NCI-H446 (cell line): ENCODE measurements around the gene KLK10.
"Not testable (repeated sequence)": the region's sequence is repeated elsewhere in the genome, so short reads cannot be mapped to it uniquely, and the experiment has no call there.

Source experiments
- DNase-seq, 2 experiments: peaks; one replicate each; lab custom pipeline; 2025; lab: John Stamatoyannopoulos, UW

KLK10 gene

DNA sequence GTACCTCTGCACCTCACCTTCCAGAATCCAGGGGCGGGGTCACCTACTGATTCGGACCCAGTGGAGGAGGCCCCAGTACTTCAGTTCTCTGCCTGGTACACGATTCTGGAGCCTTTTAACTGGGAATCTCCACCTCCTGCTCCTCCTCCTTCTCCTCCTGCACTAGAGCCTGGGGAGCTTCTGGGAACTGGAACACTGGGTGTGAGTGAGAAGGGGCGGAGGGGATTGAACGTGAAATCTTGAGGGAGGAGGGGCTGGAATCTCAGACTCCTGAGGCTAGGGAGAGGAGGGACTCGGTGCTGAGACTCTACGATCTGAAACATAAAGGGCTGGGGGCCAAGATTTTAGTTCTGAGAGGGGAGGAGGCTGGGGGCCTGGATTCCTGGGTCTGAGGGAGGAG lies 18.0 kb downstream of the KLK10 start, which contains the start of gene KLK8:
TSS of gene KLK8 (minus strand) at position 90 of the 400 bp plus-strand sequence. CDS start 437 bp downstream, outside the sequence.
- no peak for DNase-seq

DNA sequence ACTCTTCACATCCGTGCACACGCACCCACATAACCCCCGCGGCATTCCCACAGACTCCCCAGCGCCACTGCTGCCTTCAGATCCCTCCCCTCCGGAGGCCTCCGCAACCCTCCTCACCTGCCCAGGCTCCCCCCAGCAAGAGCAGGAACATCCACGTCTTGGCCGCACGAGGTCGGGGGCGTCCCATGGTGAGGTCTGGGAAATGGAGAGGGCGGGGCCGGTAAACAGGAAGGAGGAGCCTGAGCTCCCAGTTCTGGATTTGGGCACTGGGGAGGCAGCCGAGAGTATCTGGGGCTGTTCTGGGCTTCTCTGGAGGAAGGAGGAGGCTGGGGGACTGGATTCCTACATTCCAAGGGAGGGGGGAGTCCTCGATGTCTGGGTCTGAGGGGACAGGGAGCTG lies 18.5 kb downstream of the KLK10 start:
- DNase-seq, result no peak

DNA sequence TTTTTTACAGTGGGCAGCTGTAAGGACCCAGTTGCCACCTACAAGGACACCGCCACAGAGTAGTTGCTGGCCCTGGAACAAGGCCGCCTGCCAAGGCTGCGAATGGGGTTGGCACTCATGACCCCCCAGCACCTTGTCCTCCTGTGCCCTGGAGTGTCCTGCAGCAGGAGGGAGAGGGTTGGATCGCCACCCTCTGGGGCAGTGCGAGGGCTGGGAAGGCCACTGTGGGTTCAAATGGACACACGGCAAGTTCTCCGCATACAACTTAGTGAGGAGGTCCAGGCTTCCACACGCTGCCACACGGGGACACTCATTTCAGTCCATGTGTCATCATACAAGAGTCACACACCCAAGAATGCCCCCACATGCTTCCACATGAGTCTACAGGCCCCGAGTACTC lies 19.1 kb downstream of the KLK10 start:
- DNase-seq, result no peak

DNA sequence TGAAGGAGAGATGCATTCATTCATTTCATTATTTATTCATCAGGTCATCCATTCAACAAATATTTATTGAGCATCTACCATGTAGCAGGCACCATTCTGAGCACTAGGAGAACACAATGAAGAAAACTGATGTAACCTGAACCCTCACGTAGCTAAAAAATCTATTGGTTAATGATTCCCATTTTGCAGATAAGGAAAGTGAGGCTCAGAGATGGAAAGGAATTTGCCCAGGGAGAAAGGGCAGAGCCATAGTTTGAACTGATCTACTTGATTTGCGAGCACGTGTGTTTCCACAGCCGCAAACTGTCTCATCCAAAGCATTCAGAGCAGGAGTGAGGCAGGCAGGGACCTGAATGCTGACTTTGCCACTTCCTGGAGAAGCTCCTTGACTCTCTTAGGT lies 20.8 kb downstream of the KLK10 start:
- DNase-seq, result no peak

DNA sequence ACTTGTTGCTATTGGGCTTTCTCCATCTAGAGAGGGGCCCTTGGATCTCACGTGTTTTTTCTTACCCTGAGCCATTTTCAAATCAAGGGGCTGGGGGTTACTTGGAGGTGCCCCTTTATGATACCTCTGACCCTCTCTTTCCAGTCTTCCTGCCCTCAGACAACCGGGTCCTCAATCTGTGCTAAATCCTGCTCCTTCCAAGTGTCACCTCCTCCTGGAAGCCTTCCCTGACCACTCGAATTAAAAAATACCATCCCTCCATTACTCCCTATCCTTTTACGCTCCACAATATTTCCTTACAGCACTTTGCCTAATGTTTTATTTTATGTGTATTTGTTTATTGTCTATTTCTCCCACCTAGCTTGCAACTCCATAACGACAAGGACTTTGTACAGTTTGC lies 21.4 kb downstream of the KLK10 start:
- no peak for DNase-seq

DNA sequence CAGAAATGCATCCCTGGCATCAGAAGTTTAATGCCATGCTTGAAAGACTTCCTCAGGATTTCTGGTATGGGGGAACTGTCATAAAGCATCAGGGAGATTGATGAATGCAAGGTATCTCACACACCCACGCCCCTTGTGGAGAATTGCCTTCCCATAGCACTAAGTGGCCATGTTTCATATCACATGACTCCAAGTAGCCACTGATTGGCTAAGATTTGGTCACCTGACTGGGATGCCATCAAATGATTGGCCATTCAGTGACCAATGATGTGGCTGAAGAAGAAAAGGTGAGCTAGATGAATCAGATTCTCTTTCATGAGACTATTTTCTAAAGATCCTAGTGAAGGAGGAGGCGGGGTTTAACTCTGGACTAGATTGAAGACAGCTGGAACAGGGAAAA lies 25.4 kb downstream of the KLK10 start:
- DNase-seq, result peak in 1 of 2 experiments; percentile 6

DNA sequence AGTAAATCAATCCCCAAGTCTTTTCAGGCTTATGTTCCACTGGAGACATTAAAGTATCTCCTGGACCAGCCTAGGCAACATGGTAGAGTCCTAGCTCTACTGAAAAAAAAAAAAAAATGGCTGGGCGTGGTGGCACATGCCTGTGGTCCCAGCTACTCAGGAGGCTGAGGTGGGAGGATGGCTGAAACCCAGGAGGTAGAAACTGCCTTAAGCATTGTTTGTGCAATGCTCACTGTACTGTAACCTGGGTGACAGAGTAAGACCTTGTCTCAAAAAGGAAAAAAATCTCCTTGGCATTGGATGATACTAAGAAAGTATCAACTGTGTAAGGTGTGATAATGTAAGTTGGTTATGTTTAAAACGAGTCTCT lies 26.9 kb downstream of the KLK10 start:
- DNase-seq, result no peak

DNA sequence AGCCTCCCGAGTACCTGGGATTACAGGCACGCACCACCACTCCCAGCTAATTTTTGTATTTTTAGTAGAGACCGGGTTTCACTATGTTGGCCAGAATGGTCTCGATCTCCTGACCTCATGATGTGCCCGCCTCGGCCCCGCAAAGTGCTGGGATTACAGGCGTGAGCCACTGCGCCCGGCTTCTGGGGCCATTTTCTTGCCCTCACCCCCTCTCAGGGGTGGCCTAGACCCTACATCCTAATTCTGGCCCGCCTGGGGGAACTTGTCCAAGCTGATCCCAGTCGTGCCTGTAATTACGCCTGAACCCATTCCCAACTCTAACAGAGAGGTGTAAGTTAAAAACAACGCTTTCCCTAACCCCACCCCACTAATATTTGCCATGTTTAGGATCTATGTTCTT lies 35.1 kb downstream of the KLK10 start:
- DNase-seq, result not testable (repeated sequence)

DNA sequence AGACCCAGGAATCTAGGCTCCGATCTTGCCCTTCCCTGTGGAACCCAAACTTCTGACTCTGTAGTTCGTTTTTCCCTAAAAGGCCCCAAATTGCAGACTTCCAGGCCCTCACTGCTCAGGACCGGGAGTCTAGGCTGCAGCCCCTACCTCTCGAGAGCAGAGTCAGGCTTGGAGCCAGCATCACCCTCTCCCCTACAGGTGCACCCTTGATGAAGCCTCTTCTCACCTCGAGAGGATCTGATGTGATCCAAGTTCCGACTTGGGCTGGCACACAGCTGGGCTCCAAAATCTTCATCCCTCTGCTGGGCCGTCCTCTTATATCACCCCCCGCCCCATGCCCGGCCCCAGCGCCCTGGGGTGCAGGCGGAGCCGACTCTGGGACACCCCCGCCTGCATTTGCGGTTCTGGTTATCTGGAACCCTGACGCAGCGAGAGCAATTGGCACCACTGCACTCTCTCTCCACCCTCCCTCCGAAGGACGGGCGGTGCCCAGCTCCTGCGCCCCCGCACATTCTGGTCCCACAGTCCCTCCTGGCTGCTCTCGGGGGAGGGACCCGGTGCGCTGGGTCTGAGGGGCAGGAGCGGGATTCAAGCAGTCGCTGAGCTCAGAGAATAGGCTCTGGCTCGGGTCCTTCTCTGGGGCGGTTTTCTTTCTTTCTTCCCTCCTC lies 35.8 kb downstream of the KLK10 start, which contains the start of gene KLK7:
TSS of gene KLK7 (minus strand) at position 293 of the 668 bp plus-strand sequence. CDS start 1,518 bp downstream, outside the sequence.
- DNase-seq, result no peak

DNA sequence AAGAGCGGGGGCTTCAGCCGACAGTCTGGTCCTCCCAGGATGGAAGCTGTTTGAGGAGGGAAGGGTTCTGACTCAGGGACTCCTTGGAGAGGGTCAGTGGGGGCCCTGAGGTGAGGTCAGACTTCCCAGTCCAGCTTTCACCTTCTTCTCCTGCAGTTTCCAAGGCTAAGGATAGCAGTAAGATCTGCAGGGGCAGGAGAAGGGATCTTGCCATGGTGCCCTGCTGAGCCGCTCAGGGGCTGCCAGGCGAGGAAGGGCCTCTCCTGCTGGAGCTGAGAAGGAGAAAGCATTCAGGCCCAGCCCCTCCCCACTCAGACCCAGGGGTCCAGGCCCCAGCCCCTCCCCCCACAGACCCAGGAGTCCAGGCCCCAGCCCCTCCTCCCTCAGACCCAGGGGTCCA lies 37.3 kb downstream of the KLK10 start:
- no peak for DNase-seq

DNA sequence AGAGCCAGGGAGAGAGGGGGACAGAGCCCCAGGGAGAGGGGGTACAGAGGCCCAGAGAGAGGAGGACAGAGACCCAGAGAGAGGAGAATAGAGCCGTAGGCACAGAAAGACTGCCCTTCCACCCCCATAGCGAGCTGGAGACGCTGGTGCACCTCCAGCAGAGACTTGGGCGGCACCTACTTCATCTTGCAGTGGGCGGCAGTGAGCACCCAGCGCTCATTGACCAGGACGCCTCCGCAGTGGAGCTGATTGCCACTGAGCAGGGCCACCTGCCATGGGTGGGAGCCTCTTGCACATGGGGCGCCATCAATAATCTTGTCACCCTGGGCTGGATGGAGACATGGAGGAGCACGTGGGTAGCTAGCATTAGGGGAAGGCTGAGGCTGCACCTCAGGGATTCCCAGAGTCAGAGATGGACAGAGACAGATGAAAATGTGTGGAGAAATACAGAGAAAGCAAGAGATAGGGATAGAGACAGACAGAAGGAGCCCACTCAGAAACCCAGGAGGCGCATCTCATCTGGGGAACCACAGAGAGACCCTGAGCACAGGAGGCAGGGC lies 37.8 kb downstream of the KLK10 start:
- no peak for DNase-seq

DNA sequence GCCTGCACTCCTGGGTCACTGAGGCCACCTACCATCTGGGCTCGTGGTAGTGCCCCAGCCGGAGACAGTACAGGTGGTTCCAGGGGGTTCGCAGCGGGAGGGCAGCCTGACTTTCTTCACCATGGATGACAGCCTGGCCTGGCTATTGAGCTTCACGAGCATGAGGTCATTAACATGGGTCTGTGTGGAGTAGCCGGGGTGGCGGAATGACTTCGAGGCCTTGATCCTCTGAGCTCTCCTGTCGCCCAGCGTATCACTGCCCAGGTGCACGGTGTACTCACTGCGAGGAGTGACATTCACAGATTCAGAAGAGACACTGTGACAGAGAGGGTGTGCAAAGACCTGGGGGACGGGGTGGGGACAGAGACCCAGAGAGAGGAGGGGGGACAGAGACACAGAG lies 39.3 kb downstream of the KLK10 start:
- DNase-seq, result no peak

DNA sequence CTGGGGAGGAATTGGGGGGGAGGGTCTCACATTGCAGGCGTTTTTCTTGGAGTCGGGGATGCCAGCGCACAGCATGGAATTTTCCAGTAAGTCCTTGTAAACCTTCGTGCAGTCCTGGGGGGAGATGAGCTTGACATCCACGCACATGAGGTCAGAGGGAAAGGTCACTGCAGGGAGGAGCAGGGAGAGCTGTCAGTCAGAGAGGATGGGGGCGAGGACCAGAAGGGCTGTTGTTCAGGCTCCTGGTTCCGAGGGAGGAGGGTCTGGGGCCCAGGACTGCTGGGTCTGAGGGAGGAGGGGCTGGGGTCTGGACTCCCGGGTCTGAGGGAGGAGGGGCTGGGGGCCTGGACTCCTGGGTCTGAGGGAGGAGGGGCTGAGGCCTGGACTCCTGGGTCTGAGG lies 39.8 kb downstream of the KLK10 start:
- no peak for DNase-seq

DNA sequence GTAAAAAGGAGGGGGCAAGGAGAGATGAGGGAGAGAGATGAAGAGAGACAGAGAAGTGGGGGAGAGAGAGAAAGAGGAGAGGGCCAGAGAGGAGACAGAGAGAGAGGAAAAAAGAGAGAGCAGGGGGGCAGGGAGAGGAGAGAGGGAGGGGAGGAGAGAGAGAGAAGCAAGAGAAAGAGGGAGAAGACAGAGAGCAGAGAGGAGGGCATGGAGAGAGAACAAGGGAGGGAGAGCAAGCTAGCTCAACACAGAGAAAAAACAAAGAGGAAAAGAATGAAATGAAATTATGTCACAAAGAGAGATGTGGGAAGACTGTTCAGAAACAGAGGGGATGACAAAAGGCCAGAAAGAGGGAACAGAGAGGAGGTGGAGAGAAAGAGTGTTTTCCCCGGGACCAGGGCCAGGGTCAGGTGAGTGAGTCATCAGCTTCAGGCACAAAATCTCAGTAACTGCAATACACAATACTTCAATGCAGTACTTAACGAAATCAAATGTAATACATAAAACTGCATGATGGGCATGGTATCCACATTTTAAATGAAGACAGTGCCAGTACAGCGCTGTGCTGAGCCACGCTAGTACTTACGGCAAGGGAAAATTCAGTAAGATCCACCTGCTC lies 40.6 kb downstream of the KLK10 start:
- no peak for DNase-seq

DNA sequence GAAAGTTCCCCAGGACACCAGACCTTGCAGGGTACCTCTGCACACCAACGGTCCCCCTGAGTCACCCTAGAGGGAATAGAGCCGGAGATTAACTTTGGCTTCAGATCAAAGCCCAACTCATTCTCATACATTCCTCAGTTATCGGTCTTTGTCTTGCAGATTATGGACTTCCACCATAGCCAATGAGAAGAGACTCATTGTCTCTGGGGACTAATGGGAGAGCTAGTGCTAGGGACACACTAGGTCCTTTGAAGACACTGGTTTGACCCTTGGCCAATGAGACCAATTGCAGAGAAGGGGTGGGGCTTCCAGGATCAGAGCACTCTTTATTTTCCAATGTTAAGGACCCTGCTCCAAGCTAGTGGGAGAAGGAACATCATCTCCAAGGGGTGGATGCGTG lies 41.9 kb downstream of the KLK10 start:
- DNase-seq, result no peak

DNA sequence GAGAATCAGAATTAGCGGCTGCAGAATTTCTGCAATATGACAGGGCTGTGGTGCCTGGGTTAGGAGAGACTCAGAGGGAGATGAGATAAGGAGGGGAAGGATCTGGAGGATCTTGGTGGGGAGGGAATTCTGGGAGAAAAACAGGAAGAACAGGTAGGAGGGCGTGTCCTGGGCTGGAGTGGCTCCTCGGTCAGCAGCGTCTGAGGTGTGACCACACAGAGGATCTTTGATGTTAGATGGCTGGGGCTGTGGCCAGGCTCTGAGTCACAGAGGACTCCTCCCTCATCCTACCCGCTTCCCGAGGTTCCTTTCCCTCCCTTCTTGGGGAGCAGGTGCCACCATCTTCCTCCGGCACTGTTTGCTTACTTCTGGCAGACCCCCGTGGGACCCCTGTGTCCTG lies 43.7 kb downstream of the KLK10 start:
- no peak for DNase-seq

DNA sequence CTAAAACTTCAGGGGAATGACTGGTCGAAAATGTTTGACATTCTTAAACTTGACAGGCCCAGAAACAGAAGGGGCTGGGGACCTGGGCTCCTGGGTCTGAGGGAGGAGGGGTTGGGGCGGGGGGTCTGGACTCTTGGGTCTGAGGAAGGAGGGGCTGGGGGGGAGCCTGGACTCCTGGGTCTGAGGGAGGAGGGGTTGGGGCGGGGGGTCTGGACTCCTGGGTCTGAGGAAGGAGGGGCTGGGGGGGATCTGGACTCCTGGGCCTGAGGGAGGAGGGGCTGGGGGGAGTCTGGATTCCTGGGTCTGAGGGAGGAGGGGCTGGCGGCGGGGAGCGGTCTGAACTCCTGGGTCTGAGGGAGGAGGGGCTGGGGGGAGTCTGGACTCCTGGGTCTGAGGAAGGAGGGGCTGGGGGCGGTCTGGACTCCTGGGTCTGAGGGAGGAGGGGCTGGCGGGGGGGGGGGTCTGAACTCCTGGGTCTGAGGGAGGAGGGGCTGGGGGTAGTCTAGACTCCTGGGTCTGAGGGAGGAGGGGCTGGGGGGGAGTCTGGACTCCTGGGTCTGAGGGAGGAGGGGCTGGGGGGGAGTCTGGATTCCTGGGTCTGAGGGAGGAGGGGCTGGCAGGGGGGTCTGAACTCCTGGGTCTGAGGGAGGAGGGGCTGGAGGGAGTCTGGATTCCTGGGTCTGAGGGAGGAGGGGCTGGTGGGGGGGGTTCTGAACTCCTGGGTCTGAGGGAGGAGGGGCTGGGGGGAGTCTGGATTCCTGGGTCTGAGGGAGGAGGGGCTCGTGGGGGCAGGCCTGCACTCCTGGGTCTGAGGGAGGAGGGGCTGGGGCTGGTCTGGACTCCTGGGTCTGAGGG lies 44.6 kb downstream of the KLK10 start:
- no peak for DNase-seq

DNA sequence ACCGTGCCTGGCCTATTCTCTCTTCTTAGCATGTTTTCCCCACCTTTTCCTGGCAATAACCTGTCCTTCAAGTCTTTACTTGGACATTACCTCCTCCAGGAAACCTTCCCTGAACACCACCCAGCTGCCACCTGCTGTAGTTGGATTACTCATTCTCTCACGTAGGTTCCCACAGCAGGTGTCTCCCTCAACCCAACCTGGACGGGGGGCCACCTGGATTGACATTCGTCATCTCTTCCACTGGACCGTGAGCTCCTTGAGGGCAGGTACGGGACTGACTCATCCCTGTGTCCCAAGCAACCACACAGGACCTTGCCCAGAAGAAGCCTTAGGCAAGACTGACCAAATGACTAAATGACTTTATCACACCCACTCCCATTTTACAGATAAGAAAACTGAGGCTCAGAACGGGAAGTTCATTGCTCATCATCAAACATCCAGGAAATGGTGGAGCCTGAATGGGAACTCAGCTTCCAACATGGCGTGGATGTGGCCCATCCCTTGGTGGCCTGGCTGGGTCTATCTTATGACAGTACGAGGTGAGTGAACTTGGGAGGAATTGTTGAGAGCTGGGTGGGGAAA lies 46.6 kb downstream of the KLK10 start:
- no peak for DNase-seq

DNA sequence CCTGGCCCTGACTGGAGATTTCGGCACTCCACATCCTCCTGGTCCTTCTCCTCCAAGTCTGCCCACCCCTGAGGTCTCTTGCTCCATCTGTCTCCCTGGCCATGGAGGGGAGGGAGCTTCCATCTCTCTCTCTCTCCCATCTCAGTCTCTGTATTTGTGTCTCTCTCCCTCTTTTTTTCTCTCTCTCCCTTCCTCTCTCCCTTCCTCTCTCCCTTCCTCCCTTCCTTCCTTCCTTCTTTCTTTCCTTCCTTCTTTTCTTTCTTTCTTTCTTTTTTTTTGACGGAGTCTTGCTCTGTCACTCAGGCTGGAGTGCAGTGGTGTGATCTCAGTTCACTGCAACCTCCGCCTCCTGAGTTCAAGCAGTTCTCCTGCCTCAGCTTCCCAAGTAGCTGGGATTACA lies 49.7 kb downstream of the KLK10 start:
- not testable (repeated sequence) for DNase-seq

DNA sequence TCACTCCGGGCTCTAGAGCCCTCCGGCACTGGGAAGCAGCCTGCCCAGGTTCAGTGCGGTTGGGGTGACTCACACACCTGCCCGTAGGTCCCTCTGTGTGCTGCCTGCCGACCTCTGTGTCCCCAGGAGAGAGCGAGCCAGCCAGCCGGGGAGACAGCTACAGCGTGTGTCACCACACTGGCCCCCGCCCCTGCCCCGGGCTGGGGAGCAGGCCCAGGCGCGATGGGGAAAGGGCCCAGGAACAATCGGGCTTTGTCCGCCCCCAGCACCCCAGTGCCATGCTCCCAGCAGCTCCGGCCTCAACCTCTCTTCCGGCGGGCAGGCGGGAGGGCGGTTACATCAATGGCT lies 50.1 kb downstream of the KLK10 start, which contains the start of gene KLK6:
TSS of gene KLK6 (minus strand) at position 179 of the 348 bp plus-strand sequence. CDS start 1,487 bp downstream, outside the sequence.
- DNase-seq, result no peak

DNA sequence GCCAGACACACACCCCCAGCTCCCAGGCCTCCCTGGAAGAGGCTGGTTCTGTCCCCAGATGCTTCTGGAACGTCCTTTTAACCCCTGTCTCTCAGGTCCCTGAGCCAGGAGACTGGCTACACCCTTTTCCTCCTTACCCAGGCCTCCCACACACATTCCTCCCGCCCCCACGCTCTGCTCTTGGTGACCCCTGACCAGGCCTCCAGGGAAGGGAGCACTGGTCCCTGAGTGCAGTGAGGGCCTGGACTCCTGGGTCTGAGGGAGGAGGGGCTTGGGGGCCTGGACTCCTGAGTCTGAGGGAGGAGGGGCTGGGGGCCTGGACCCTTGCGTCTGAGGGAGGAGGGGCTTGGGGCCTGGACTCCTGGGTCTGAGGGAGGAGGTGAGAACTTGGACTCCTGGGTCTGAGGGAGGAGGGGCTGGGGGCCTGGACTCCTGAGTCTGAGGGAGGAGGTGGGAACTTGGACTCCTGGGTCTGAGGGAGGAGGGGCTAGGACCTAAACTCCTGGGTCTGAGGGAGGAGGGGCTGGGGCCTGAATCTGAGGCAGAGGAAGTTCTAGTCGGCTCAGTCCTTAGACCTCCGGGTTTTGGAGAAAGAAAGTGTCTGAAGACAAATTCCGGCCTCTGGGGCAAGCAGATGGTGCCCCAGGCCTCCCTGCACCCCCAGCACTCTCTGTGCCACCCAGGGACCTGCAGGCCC lies 50.6 kb downstream of the KLK10 start:
- DNase-seq, result no peak
